ENCODE measurements around the gene DLK1. TPM values are rescaled to one million over a fixed set of nuclear protein-coding genes. Genes with fewer than 3 reads are reported as not detected.

DLK1 gene
- total RNA-seq, 1 donor from 2014 or later: not detected

GRCh38 chr14:100785626-100786025, 58.9 kb downstream of the DLK1 start:
- no peak for DNase-seq (ENCODE audit: low spot score)
- Mint-ChIP-seq H3K4me1 (ENCODE audit: low read depth) (no peaks in the 10 kb centered on the region), H3K27ac (no peak overlapping the region), H3K36me3 (ENCODE audit: low read depth) (no peaks in the 10 kb centered on the region), H3K9me3 (no peaks in the 10 kb centered on the region), H3K27me3 (ENCODE audit: low read depth) (no peaks in the 10 kb centered on the region), H3K4me3 (ENCODE audit: low read depth) (no peak overlapping the region)
- intact Hi-C loops (cut with micrococcal nuclease): no loop called here

- no peak for DNase-seq (ENCODE audit: low spot score)
- Mint-ChIP-seq H3K36me3 (ENCODE audit: low read depth) (no peaks in the 10 kb centered on the region), H3K27me3 (ENCODE audit: low read depth) (no peaks in the 10 kb centered on the region), H3K4me3 (ENCODE audit: low read depth) (no peak overlapping the region), H3K27ac (no peak overlapping the region), H3K4me1 (ENCODE audit: low read depth) (no peaks in the 10 kb centered on the region), H3K9me3 (no peaks in the 10 kb centered on the region)
- intact Hi-C loops (cut with micrococcal nuclease): no loop called here
These were observed 59.4 kb downstream of the DLK1 start for GRCh38 chr14:100786131-100786530.

GRCh38 chr14:100786576-100787219, 60.0 kb downstream of the DLK1 start:
- no peaks in the 10 kb centered on the region for H3K4me1 Mint-ChIP-seq (ENCODE audit: low read depth)
- no peaks in the 10 kb centered on the region for H3K36me3 Mint-ChIP-seq (ENCODE audit: low read depth)
- no peak overlapping the region for H3K27ac Mint-ChIP-seq
- H3K9me3 Mint-ChIP-seq: no peaks in the 10 kb centered on the region
- no peak for DNase-seq (ENCODE audit: low spot score)
- no peaks in the 10 kb centered on the region for H3K27me3 Mint-ChIP-seq (ENCODE audit: low read depth)
- H3K4me3 Mint-ChIP-seq (ENCODE audit: low read depth): no peak overlapping the region
- intact Hi-C loops (cut with micrococcal nuclease): no loop called here

- Mint-ChIP-seq H3K9me3 (no peaks in the 10 kb centered on the region), H3K27me3 (ENCODE audit: low read depth) (no peaks in the 10 kb centered on the region), H3K4me3 (ENCODE audit: low read depth) (no peak overlapping the region), H3K36me3 (ENCODE audit: low read depth) (no peaks in the 10 kb centered on the region), H3K4me1 (ENCODE audit: low read depth) (no peaks in the 10 kb centered on the region), H3K27ac (no peak overlapping the region)
- intact Hi-C loops (cut with micrococcal nuclease): no loop called here
- DNase-seq (ENCODE audit: low spot score): no peak
These were observed 61.0 kb downstream of the DLK1 start for GRCh38 chr14:100787659-100788058.

Other genes with a start within 250 kb of the DLK1 start
- 3.4 and 3.5 TPM in 2 replicates for gene BEGAIN, start 139.5 kb upstream of the DLK1 start, total RNA-seq
- gene MEG3, start 99.2 kb downstream of the DLK1 start, total RNA-seq: not detected in 2 replicates
- gene RTL1, start 176.8 kb downstream of the DLK1 start, total RNA-seq: not detected in 2 replicates

Data from activated T-helper 2 cell treated with anti-CD3 and anti-CD28 coated beads, Interferon-gamma antibody, Interleukin-2, Interleukin-4, amounts not matched to agents 10 μg/mL and 5 μg/mL and 100 μg/mL, durations not matched to agents 14 hours and 24 hours and 36 hours (primary cell).